ENCODE data around the gene KIAA1586.

- TF ChIP-seq, protein P1, sequence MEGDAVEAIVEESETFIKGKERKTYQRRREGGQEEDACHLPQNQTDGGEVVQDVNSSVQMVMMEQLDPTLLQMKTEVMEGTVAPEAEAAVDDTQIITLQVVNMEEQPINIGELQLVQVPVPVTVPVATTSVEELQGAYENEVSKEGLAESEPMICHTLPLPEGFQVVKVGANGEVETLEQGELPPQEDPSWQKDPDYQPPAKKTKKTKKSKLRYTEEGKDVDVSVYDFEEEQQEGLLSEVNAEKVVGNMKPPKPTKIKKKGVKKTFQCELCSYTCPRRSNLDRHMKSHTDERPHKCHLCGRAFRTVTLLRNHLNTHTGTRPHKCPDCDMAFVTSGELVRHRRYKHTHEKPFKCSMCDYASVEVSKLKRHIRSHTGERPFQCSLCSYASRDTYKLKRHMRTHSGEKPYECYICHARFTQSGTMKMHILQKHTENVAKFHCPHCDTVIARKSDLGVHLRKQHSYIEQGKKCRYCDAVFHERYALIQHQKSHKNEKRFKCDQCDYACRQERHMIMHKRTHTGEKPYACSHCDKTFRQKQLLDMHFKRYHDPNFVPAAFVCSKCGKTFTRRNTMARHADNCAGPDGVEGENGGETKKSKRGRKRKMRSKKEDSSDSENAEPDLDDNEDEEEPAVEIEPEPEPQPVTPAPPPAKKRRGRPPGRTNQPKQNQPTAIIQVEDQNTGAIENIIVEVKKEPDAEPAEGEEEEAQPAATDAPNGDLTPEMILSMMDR (IDR thresholded peaks at IDR 0.05) = no peak
- TF ChIP-seq EP300 (IDR thresholded peaks at IDR 0.05) = no peak
Measured at GRCh38 chr6:57064809-57065208, 18.3 kb downstream of the KIAA1586 start.
